AG08396 (cell line): ENCODE results near the gene FCHSD1.

ENCODE experiments used
- DNase-seq: peaks from one replicate; pipeline ENCODE4 v3.0.0; 2012; ENCODE audit warnings: low spot score, mixed read lengths

The FCHSD1 gene

DNA sequence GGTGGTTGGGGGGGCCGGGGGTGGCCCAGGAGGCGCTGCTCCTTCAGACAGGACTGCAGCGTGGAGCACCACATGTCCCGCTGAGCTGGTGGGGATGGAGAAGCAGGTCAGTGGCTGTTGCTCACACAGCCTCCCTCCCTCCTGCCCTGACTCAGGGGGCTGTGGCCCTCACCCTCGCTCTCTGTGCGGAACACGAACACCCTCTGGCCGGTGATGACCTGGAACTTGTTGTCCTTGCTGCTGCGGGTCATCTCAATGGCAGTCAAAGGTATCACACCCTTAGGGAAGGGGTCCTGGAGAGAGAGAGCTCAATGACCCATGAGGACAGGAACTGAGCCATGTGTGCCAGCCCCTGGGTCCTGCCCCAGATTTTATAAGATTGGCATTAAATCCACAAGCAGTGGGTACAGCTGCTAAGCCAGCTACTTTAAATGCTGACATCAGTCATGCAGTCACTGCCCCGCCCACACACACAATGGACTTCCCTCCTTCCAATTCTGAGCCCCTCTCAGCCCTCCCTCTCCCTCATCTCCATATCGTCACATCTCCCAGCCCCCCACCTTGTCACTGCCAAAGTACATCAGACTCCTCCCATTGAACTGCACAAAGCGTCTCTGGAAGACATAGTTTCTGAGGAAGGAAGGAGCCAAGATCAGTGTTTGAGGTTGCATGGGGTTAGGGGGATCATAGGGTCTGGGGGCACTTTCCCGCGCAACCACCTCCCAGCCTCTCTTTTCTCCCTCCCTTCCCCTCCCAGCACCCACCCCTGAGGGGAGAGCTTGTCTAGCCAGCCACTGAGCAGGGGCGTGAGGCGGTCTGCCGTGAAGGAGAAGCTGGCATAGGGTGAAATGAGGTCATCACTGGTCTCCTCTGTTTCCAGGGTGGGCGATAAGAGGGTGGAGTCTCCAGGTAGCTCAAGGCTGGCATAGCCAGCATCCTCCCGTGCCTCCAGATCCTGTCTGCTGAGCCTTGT is 21.9 kb upstream of the FCHSD1 start:
- no peak for DNase-seq

DNA sequence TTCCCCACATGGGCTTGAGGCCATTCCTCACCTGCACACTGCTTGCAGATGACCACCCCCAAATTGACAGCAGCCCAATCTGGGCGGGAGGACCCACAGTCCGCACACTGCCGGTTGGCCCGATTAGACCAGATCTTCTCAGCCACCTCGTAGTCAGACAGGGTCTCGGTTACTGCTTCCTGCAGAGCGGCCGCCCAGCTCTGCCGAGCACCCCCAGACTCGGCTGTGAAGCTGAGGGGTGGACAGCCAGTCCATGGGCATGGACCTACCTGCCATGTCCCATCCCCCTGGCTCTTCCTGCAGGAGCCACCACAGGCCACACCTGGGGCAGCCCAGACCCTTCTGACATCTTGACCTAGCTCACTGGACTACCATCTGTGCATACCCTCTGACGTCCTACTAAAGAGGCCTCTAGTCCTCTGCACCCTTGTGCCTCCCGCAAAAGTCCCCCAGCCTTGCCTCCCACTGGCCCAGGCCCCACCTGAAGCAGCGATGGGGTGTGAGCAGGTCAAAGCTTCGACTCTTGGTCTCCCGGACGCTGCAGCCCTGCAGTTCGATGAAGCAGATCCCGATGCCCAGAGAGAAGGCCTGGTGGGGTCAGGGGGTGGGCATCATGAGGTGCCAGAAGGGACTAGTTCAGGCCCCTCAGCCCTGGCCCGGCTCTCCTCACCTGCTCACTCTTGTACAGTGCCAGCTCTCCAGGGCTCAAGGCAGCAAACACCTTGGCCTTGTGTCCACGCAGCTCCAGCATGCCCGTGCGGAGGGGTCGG is 21.0 kb upstream of the FCHSD1 start:
- no peak for DNase-seq

DNA sequence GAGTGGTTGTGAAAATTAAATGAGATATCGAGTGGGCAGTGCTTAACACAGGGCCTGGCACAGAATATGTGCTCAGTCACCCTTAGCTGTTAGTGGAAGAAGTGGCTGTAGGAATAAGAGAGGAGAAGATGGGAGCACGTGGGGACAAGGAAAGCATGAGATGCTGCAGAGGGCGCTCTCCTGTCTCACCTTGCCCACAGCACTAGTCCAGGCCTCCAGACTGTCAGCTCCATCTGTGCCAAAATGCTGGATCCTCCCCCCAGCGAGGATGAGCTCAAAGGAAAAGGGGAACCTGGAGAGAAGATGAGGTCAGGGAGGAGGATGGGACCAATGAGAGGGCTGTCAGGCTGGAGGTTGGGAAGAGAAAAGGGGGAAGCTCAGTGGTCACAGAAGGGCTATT is 18.3 kb upstream of the FCHSD1 start:
- DNase-seq: no peak

DNA sequence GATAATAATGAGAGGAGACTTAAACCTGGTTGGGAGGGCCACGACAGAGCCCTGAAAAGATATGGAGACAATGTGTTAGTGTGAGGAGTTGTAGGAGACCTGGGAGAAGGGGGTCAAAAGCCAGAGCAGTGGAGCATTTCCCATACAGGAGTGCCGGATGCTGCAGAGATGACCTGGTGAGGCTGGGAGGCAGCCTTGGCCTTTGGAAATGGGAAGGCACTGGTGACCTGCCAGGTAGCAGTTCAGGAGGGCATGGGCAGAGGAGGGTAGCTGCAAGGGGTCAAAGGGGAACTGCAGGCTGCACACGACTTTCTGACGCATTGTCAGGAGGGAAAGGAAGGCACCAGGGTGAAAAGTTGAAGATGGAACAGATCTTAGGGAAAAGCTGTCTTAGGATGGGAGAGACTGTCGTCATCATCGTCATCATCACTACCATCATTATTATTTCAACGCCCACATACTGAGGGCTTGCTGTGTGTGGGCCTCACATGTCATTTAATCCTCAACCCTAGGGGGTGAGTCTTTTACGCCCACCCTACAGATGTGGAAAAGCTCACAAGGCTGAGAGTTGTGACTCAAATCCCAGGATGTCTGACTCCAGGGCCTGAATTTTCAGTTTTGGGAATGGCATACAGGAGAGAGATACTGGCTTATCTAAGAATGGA is 17.5 kb upstream of the FCHSD1 start:
- no peak for DNase-seq

DNA sequence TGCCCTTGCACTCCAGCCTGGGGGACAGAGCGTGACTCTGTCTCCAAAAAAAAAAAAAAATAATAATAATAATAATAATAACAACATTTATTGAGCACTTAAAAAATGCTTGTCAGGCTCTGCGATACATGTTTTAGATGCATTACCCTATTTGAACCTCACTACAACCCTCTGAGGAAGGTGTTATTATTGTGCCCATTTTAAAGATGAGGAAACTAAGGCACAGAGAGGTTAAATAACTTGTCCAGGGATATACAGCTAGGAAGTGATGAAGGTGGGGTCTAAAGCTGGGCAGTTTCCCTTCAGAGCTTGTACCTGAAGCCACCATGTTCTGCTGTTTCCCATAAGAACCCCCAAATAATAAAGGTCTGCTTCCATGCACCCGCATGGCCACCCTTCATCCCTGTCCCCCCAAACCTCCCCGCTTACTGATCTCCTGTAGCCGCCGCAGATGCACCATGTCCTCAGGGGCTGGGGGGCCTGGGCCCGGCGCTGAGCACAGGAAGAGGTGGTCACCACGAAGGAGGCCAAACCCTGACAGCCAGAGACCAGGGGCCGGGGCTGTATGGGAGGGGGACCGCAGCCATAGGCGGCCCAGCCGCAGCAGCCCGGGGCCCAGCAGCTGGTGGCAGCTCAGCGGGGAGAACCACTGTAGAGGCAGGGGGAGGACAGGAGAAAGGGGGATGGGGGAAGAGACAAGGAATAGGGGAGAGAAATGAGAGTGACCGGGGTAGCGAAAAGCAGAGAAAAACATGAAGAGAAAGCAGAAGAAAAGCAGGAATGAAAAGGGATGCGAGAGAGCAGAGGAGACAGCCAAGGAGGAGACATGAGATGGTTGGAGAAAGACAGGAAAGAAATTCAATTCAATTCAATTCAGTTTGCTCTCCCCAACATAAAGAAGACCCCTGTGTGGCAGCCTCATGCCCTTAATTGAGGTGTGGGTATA is 15.1 kb upstream of the FCHSD1 start:
- no peak for DNase-seq

DNA sequence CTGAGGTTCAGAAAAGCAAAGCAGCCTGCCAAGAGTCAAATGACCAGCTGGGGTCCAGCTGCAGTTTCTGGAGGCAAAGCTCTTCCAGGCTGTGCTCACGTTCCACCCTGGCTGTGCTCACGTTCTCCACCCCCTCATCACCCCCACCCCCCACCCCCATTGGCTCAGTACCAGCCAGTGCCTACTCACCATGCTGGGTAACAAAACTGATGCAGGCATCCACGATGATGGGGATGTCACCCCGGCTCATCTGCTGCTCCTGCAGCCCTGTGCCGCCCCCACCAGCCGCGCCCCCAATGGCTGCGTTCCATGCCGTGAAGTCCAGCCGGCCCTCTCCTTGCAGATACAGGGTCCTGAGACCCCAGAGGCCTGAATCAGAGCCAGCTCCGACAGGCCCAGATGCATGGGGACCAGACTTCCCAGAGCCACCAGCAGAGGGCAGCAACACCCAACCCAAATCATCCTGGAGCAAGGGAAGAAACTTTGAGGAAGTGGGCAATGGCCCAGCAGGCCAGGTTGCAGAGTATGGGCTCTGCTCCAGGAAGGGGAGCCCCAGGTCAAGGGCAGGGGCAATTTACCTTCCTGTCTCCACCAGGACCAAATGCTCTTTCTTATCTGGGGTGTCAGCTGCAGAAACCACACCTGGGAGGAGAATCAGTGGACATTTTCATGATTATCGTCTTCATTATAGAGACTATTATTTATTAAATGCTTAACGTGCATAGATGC is 13.7 kb upstream of the FCHSD1 start:
- peak; percentile 86 for DNase-seq

DNA sequence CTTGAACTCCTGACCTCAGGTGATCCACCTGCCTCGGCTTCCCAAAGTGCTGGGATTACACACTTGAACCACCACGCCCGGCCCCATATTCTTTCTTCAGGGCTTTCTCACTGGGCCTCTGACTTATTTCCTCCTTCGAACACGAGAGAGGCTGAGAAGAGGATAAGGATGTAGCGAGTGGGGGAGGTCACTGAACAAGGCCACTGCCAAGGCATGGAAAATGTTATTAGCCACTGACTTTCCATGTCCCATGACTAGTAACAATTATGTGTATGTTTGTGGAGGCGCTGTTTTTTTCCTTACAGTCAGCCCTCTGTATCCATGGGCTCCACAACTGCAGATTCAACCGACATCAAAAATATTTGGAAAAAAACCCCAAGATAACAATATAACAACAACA is 12.3 kb upstream of the FCHSD1 start:
- DNase-seq: no peak

DNA sequence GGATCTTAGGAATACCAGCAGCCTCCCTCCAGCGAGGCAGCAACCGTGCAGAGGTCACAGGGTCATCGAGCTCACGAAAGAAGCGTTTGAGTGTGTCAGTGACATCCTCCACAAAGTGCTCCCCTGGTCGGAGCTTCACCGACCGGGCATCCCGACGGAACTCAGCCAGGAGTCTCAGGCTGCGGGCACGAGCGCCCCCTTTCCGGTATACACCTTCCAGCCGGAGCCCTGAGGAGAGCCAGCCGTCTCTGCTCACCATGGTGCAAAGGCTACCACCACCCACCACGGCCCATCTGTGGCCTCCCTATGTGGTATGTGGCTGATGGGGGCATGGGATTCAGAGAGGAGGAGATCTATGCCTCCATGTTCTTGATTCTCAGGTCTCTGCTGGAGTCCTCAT is 10.8 kb upstream of the FCHSD1 start:
- no peak for DNase-seq

DNA sequence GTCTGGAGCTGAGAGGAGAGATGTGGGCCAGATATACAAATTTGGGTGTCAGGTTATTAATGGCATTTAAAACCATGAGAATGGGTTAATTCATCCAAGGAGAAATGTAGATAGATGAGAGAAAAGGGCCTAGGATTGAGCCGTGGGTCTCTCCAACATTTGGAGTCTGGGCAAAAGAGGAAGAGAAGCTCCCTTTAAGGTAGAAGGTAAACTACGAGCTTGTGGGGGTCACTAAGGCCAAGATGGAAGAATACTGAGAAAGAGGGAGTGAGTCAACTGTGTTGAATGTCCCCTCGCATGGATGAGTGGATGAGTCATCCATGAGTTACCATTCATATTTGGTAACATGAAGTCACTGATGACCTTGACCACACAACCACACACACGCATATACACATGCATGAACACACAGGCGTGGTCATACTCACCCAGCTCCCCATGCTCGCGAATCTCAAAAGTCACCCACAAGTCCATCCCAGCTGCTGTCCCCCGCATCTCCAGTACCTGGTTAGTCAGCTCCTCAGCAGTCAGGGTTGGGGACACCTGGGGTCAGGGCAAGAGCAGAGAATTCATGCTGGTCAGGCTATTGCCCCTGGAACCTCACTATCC is 6.8 kb upstream of the FCHSD1 start:
- DNase-seq: peak; percentile 88

DNA sequence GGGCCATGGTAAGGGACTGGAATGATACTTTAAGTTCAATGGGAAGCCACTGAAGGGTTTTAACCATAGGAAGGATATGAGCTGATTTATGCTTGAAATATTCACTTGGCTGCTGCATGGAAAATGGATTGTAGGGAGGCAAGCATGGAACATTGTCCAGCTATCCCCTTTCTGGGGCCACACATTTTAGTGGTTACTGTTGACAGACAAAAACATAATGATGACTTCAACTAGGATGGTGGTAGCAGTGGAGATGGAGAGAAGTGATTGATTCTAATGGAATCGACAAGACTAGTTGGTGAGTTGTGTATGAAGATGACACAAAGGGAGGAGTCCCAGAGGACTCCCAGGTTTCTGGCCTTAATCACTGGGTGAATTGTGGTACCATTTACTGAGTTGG is 6.2 kb upstream of the FCHSD1 start:
- no peak for DNase-seq

DNA sequence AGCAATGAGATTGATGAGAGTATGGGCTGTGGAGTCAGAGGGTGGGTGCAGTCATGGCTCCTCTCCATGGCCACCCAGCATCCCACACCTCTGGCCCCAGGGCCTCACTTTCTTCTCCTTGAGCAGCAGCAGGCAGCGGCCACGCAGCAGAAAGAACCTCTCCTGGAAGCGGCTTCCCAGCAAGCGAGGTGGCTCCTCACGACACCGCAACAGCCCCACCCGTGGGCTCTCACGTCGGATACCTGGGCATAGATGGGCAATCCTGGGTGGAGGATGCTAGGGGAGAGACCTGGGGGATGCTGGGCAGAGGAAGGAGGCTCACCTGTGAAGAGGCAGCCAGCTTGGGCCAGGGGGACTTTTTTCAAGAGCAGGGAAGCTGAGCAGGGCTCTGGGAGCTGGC is 5.2 kb upstream of the FCHSD1 start:
- no peak for DNase-seq

DNA sequence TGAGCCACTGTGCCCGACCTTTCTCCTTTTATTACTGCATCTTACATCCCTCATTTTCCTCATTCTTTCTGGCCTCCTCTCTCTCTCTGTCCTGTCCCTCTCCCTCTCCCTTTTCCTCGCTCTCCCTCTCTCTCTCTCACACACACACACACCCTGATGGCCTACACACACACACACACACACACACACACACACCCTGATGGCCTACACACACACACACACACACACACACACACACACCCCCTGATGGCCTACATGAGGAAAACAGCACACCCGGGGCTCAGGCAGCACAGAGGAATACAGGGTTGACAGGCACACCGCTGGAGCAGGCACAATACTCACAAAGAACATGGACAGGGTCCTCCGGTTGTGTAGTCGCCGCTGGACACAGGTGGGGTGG is 3.8 kb upstream of the FCHSD1 start:
- no peak for DNase-seq

DNA sequence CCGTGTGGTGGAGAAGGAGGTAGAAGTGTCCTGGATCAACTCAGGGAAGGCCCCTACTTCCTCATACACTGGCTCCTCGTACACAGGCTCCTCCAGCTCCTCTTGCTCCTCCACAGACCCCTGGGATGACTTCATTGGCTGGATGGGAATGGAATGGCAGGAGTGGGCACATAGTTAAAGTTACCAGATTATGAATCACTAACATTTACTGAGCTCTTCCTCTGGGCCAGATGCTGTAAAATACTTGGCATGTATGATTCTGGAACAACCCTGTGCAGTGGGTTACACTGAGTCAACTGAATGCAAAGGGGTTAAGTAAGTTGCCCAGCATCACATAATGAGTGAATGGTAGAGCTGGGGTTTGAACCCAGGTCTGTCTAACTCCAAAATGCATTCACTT is 3.1 kb upstream of the FCHSD1 start:
- peak; percentile 88 for DNase-seq

DNA sequence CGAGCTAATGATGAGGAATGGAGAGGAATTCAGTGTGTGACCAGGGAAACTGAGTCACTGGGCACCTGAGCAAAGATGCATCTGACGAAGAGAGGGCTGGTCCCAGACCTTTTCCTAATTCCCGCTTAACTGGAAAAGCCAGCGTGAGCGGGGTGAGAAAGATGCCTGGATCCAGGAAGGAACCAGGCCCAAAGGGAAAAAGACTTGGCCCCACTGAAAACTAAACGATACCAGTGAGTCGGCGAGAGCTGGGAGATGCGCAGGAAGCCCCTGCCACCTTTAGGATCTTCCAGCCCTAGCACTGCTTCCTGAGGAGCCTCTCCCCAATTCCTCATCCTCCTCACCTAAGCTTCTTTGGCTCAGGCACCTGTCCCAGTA is 499 bp upstream of the FCHSD1 start:
- no peak for DNase-seq

DNA sequence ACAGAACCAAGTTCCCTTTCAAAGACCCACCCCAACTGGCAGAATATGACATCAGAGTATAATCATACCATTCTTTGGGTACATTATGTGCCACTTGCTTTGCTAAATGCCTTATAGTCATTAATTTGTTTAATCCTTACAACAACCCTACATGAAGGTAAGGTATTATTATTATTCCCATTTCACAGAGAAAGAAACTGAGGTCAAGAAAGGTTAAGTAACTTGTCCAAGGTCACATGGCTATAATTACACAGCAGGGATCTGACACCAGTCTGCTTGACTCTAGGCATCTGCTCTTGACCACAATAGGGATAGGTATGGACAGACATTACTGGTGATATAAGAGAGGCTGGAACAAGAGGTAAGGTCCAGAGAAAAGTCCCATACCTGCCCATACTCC is 1.2 kb downstream of the FCHSD1 start:
- no peak for DNase-seq

DNA sequence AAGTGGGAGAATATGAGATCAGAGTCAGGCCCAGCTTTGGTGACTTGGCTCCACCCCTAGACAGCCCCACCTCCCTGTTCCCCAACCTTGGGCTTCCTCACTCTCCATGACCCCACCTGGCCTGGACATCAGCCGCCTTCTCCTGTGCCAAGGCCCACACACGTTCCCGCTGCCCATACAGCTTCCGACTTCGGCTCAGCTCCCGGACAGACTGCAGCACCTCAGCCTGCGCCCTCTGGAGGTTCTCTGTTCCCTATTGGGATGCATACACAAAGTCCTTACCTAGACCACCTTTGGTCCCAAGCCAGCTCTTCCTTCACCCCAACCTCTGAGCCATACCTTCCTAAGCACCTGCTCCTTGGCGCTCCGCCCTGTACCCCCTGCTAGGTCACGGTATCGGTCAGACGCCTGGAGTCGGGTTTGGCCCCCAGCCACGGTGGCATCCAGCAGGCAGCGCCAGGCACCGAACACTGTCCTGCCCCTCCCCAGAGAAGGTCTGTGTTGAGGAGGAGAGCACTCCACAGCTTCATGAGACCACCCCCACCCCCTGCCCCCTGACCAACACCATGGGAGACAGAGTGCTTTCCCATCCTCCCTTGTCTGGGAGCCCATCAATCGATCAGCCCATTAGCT is 2.0 kb downstream of the FCHSD1 start:
- no peak for DNase-seq

DNA sequence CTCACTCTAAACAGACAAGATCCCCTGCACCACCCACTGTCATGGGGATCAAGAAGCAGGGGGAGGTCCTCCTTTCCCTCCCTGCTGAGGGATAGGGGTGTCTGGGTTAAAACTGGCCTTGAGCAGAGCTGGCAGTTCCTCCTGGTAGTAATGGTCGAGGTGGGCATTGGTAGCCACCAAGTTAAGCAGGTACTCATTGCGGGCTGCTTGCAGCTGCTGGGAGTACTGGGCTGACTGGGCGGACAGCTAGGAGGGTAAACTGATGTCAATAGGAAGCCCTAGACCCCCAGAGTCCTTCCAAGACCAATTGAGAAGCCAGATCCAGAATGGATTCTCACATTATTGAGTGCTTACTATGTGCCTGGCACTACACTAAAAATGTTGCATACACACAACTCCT is 3.4 kb downstream of the FCHSD1 start:
- no peak for DNase-seq

DNA sequence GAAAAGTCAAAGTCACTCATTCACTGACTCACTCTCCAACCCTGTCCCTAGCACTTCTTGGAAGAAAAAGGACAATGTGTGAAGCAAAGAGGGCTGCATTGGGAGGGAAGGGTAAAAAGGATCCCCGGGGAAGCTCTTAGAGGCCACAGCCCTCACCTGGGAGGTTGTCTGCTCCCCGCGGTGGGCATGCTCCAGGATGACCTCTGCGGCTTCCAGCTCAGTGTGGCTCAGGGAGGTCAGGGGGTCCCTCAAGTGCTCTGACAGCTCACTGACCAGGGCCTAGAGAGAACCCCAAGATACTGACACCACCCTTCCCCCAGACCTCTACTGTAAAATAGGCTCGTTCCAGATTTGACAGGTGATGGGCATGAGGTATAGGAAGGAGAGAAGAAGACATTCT is 4.0 kb downstream of the FCHSD1 start:
- no peak for DNase-seq

DNA sequence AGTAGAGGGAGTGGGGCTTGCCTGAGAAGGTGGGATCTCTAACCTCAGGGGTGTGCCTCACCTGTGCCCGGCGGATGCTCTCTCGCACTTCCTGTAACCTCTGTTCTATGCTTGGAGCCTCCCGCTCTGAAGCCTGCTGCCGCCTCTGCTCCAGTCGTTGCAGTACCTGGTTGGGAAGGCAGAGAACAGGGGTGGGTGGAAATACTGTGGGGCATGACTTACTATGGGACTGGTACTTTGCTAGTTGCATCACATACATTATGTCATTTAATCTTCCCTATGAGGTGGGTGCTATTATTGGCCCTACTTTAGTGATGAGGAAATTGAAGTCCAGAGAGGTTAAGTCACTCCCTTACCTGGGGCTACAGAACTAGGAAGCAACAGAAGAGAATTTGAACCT is 5.2 kb downstream of the FCHSD1 start:
- no peak for DNase-seq

DNA sequence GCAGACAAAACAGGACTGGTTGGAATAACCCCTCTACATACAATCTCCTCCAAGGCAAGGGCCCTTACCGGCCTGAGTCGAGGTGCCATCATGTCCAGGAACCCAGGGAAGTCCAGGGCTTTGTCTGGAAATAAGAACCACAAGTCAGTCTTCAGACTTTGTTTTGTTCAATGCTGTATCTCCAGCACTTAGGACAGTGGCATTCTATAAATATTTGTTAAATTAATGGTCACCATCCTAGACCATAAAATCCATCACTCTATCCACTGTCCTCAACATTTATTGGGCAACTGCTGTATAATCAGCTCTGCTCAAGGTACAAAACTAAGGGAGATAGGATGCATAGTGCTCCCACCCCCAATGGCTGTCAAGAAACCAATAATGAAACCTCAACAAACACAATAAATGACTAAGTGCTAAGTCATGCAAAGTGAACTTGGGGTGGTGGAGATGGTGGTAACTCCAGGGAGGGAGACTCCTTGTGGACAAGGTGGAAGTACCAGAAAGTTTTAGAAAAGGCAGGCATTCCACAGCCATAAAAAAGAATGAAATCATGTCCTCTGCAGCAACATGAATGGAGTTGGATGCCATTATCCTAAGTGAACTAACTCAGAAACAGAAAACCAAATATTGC is 9.5 kb downstream of the FCHSD1 start:
- peak; percentile 70 for DNase-seq
